Liver (tissue), 3 donors: Measurements from ENCODE around the gene PWWP2A.
"Not testable (repeated sequence)": the region's sequence is repeated elsewhere in the genome, so short reads cannot be mapped to it uniquely, and the experiment has no call there.

Experiments used
- GABPA ChIP-seq, 2 donors: IDR thresholded peaks in 1 of 2; conservative IDR thresholded peaks in 1 of 2; 2 replicates each; pipeline ENCODE4 v1.6.1; 2016; ENCODE audit warnings: antibody characterized with exemption in 2 of 2, mild to moderate bottlenecking in 1 of 2, moderate library complexity in 1 of 2
- HNF4G ChIP-seq: IDR thresholded peaks from 2 replicates; pipeline ENCODE4 v1.6.1; 2016; ENCODE audit warnings: antibody characterized with exemption
- MAX ChIP-seq: IDR thresholded peaks from 2 replicates; pipeline ENCODE4 v1.6.1; 2016; ENCODE audit warnings: antibody characterized with exemption
- TAF1 ChIP-seq: conservative IDR thresholded peaks from 2 replicates; pipeline ENCODE4 v1.6.1; 2016; ENCODE audit warnings: antibody characterized with exemption, mild to moderate bottlenecking
- TF ChIP-seq, protein P1 (sequence below): fragments of 150-350 bp; IDR thresholded peaks from 2 replicates; pipeline ENCODE4 v1.5.1; 2017; ENCODE audit warnings: improper control_type of control experiment, low read depth, low read length; ENCODE audit not compliant: missing input control
- TF ChIP-seq, protein P2 (sequence below): IDR thresholded peaks from 2 replicates; pipeline ENCODE4 v1.6.1; 2016; ENCODE audit warnings: antibody characterized with exemption
- donor health status: healthy.
- donor health status: healthy.

DNA sequence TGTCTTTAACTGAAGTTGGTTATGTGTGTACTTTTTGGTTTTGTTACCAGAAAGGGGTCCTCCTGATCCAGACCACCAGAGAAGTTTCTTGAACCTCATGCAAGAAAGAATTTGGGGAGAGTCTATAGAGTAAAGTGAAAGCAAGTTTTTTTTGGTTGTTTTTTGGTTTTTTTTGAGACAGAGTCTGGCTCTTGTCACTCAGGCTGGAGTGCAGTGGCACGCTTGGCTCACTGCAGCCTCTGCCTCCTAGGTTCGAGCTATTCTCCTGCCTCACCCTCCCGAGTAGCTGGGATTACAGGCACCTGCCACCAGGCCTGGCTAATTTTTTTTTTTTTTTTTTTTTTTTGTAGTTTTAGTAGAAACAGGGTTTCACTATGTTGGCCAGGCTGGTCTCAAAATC, 41.6 kb upstream of the PWWP2A start:
- TF ChIP-seq, protein P1, sequence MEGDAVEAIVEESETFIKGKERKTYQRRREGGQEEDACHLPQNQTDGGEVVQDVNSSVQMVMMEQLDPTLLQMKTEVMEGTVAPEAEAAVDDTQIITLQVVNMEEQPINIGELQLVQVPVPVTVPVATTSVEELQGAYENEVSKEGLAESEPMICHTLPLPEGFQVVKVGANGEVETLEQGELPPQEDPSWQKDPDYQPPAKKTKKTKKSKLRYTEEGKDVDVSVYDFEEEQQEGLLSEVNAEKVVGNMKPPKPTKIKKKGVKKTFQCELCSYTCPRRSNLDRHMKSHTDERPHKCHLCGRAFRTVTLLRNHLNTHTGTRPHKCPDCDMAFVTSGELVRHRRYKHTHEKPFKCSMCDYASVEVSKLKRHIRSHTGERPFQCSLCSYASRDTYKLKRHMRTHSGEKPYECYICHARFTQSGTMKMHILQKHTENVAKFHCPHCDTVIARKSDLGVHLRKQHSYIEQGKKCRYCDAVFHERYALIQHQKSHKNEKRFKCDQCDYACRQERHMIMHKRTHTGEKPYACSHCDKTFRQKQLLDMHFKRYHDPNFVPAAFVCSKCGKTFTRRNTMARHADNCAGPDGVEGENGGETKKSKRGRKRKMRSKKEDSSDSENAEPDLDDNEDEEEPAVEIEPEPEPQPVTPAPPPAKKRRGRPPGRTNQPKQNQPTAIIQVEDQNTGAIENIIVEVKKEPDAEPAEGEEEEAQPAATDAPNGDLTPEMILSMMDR: not testable (repeated sequence)
- not testable (repeated sequence) for TF ChIP-seq HNF4G; TAF1; MAX; GABPA (IDR thresholded peaks at IDR 0.05 in 1 of 2, conservative IDR thresholded peaks at IDR 0.05 in 1 of 2)
- TF ChIP-seq, protein P2, sequence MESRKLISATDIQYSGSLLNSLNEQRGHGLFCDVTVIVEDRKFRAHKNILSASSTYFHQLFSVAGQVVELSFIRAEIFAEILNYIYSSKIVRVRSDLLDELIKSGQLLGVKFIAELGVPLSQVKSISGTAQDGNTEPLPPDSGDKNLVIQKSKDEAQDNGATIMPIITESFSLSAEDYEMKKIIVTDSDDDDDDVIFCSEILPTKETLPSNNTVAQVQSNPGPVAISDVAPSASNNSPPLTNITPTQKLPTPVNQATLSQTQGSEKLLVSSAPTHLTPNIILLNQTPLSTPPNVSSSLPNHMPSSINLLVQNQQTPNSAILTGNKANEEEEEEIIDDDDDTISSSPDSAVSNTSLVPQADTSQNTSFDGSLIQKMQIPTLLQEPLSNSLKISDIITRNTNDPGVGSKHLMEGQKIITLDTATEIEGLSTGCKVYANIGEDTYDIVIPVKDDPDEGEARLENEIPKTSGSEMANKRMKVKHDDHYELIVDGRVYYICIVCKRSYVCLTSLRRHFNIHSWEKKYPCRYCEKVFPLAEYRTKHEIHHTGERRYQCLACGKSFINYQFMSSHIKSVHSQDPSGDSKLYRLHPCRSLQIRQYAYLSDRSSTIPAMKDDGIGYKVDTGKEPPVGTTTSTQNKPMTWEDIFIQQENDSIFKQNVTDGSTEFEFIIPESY: not testable (repeated sequence)
